Measurements from ENCODE around the gene IL13RA1. TPM values are rescaled to one million over a fixed set of nuclear protein-coding genes. Genes with fewer than 3 reads are reported as not detected.

Gene IL13RA1
- total and polyA plus RNA-seq, 2 of the 13 experiments (the other 11 are each of a cell fraction or from before 2014, with no cell fraction given): 56.6 to 73.5 TPM

GRCh38 chrX:118727686-118728339, 407 bp downstream of the IL13RA1 start (continued):
- TF ChIP-seq ETS1 (CRISPR knock-in tag; IDR thresholded peaks at IDR 0.05) (no peak), ZNF841 (CRISPR knock-in tag; IDR thresholded peaks at IDR 0.05; ENCODE audit: borderline replicate concordance) (no peak), HBP1 (CRISPR knock-in tag; IDR thresholded peaks at IDR 0.05; ENCODE audit: low read depth) (no peak), ZMAT5 (CRISPR knock-in tag; IDR thresholded peaks at IDR 0.05; ENCODE audit: borderline replicate concordance, low read depth) (no peak), HNF4G (IDR thresholded peaks at IDR 0.05; ENCODE audit: borderline replicate concordance, low read depth, low read length) (0 out of 2 replicates have a peak, but pooled peaks have one; percentile 12), HNF4G (CRISPR knock-in tag; IDR thresholded peaks at IDR 0.05; ENCODE audit: borderline replicate concordance, low read depth) (no peak), PHF8 (CRISPR knock-in tag; IDR thresholded peaks at IDR 0.05) (0 out of 2 replicates have a peak, but pooled peaks have one; percentile 7), MXI1 (IDR thresholded peaks at IDR 0.05; ENCODE audit: borderline replicate concordance, low read depth, low read length) (no peak), BRD4 (CRISPR knock-in tag; IDR thresholded peaks at IDR 0.05) (no peak), PATZ1 (CRISPR knock-in tag; IDR thresholded peaks at IDR 0.05) (0 out of 2 replicates have a peak, but pooled peaks have one; percentile 18), MXD3 (CRISPR knock-in tag; IDR thresholded peaks at IDR 0.05) (peak; percentile 1; the same call in 1 of the 2 replicates), ISX (CRISPR knock-in tag; conservative IDR thresholded peaks at IDR 0.05) (no peak), SMAD3 (CRISPR knock-in tag; IDR thresholded peaks at IDR 0.05) (no peak), CTCF (CRISPR knock-in tag; IDR thresholded peaks at IDR 0.05) (no peak), SATB2 (CRISPR knock-in tag; IDR thresholded peaks at IDR 0.05) (no peak), ZNF792 (CRISPR knock-in tag; IDR thresholded peaks at IDR 0.05) (no peak), E2F2 (CRISPR knock-in tag; IDR thresholded peaks at IDR 0.05; ENCODE audit: borderline replicate concordance) (no peak), ETV6 (CRISPR knock-in tag; conservative IDR thresholded peaks at IDR 0.05) (no peak), STAG1 (CRISPR knock-in tag; IDR thresholded peaks at IDR 0.05) (no peak), ATF1 (CRISPR knock-in tag; IDR thresholded peaks at IDR 0.05) (no peak), ZNF121 (CRISPR knock-in tag; IDR thresholded peaks at IDR 0.05) (no peak), MBD4 (IDR thresholded peaks at IDR 0.05; ENCODE audit: borderline replicate concordance, low read length) (no peak), SALL1 (CRISPR knock-in tag; IDR thresholded peaks at IDR 0.05) (peak; percentile 44)
